Urothelium cell line (cell line): ENCODE measurements around the gene DNM3.

Experiments used
- DNase-seq: peaks from one replicate; pipeline ENCODE4 v3.0.0; 2011; ENCODE audit warnings: low spot score, mixed read lengths
- FAIRE-seq: peaks from 2 replicates; lab custom pipeline; 2011; peaks lifted over from hg19 to GRCh38; lab: Jason Lieb, UNC

Gene DNM3

GRCh38 chr1:172381946-172382345 lies 540.6 kb downstream of the DNM3 start:
- FAIRE-seq (no peak), DNase-seq (no peak)

- DNase-seq: no peak
- FAIRE-seq: no peak
These were observed 541.1 kb downstream of the DNM3 start for GRCh38 chr1:172382406-172382805.

GRCh38 chr1:172382990-172383389 lies 541.7 kb downstream of the DNM3 start:
- DNase-seq (no peak), FAIRE-seq (no peak)

- no peak for FAIRE-seq
- no peak for DNase-seq
These were observed 542.2 kb downstream of the DNM3 start for GRCh38 chr1:172383536-172383935.

- FAIRE-seq (no peak), DNase-seq (no peak)
These were observed 543.4 kb downstream of the DNM3 start for GRCh38 chr1:172384656-172385055.

GRCh38 chr1:172386046-172386445 lies 544.7 kb downstream of the DNM3 start:
- DNase-seq (no peak), FAIRE-seq (no peak)

- DNase-seq (no peak), FAIRE-seq (no peak)
These were observed 547.2 kb downstream of the DNM3 start for GRCh38 chr1:172388490-172388889.

GRCh38 chr1:172390301-172390682 lies 549.0 kb downstream of the DNM3 start:
- DNase-seq (no peak), FAIRE-seq (no peak)

- no peak for FAIRE-seq
- no peak for DNase-seq
These were observed 549.6 kb downstream of the DNM3 start for GRCh38 chr1:172390683-172391551.

- DNase-seq (no peak), FAIRE-seq (no peak)
These were observed 550.7 kb downstream of the DNM3 start for GRCh38 chr1:172391976-172392375.

- FAIRE-seq: no peak
- DNase-seq: no peak
These were observed 552.1 kb downstream of the DNM3 start for GRCh38 chr1:172393354-172393753.

- FAIRE-seq: no peak
- DNase-seq: no peak
These were observed 552.9 kb downstream of the DNM3 start for GRCh38 chr1:172394141-172394751.

GRCh38 chr1:172394811-172395210 lies 553.5 kb downstream of the DNM3 start:
- DNase-seq (no peak), FAIRE-seq (no peak)

GRCh38 chr1:172395576-172395975 lies 554.3 kb downstream of the DNM3 start:
- FAIRE-seq (no peak), DNase-seq (no peak)

GRCh38 chr1:172397221-172397620 lies 555.9 kb downstream of the DNM3 start:
- FAIRE-seq (no peak), DNase-seq (no peak)

- DNase-seq: no peak
- no peak for FAIRE-seq
These were observed 556.3 kb downstream of the DNM3 start for GRCh38 chr1:172397633-172398032.

GRCh38 chr1:172398193-172398592 lies 556.9 kb downstream of the DNM3 start:
- FAIRE-seq: no peak
- DNase-seq: no peak

GRCh38 chr1:172398970-172399755 lies 557.9 kb downstream of the DNM3 start:
- FAIRE-seq: no peak
- peak; percentile 75 for DNase-seq

- FAIRE-seq (peak; percentile 9), DNase-seq (no peak)
These were observed 558.7 kb downstream of the DNM3 start for GRCh38 chr1:172399756-172400721.

GRCh38 chr1:172400722-172401105 lies 559.4 kb downstream of the DNM3 start:
- FAIRE-seq: no peak
- no peak for DNase-seq
